ENCODE data around the gene SLC22A15.

Gene SLC22A15

GRCh38 chr1:116099919-116100318 lies 123.6 kb downstream of the SLC22A15 start:
- DNase-seq (ENCODE audit: low read depth) = no peak

GRCh38 chr1:116104667-116105066 lies 128.4 kb downstream of the SLC22A15 start:
- no peak for DNase-seq (ENCODE audit: low read depth)

GRCh38 chr1:116105996-116106395 lies 129.7 kb downstream of the SLC22A15 start:
- no peak for DNase-seq (ENCODE audit: low read depth)

GRCh38 chr1:116106646-116107045 lies 130.3 kb downstream of the SLC22A15 start:
- no peak for DNase-seq (ENCODE audit: low read depth)

- no peak for DNase-seq (ENCODE audit: low read depth)
These were observed 131.1 kb downstream of the SLC22A15 start for GRCh38 chr1:116107371-116107770.

GRCh38 chr1:116110567-116111523 lies 134.5 kb downstream of the SLC22A15 start, which contains the start of gene MAB21L3:
MAB21L3 (plus strand) TSS chr1:116111399; CDS start chr1:116112616, 1,217 bp downstream.
- no peak for DNase-seq (ENCODE audit: low read depth)

- DNase-seq (ENCODE audit: low read depth) = no peak
These were observed 135.3 kb downstream of the SLC22A15 start for GRCh38 chr1:116111524-116112021.

GRCh38 chr1:116112388-116113140 lies 136.3 kb downstream of the SLC22A15 start:
- no peak for DNase-seq (ENCODE audit: low read depth)

GRCh38 chr1:116113615-116114014 lies 137.3 kb downstream of the SLC22A15 start:
- no peak for DNase-seq (ENCODE audit: low read depth)

- no peak for DNase-seq (ENCODE audit: low read depth)
These were observed 139.4 kb downstream of the SLC22A15 start for GRCh38 chr1:116115476-116116439.

GRCh38 chr1:116118471-116118870 lies 142.2 kb downstream of the SLC22A15 start:
- no peak for DNase-seq (ENCODE audit: low read depth)

All from activated gamma-delta T cell treated with anti-CD3 and anti-CD28 coated beads, Interleukin-2, amount 50 U/mL, for 16 hours (primary cell).